ENCODE measurements around the gene MBD3L3.
"Not testable (repeated sequence)": the region's sequence is repeated elsewhere in the genome, so short reads cannot be mapped to it uniquely, and the experiment has no call there.

MBD3L3 gene

DNA sequence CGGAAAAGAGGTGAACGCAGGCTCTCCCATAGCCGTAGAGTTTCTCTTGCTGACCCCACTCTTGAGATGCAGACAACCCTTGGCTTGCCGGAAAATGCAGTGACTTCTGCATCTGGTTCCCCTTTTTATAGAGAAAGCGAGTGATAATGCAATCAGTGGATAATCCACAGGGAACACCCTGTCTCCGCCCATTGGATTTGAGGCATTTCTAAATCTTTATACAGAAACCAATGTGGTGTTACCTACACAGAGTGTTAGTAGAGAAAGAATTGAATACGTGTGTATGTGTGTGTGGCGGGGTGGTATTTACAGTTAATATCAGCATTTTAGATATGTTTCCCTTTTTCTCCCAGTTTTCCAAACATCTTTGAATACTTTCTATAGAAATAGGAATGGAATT is at the start of gene MBD3L3:
MBD3L3 (minus strand) TSS at position 101 of the 400 bp plus-strand sequence; CDS start at position 30, 71 bp downstream.
- not testable (repeated sequence) for DNase-seq

DNA sequence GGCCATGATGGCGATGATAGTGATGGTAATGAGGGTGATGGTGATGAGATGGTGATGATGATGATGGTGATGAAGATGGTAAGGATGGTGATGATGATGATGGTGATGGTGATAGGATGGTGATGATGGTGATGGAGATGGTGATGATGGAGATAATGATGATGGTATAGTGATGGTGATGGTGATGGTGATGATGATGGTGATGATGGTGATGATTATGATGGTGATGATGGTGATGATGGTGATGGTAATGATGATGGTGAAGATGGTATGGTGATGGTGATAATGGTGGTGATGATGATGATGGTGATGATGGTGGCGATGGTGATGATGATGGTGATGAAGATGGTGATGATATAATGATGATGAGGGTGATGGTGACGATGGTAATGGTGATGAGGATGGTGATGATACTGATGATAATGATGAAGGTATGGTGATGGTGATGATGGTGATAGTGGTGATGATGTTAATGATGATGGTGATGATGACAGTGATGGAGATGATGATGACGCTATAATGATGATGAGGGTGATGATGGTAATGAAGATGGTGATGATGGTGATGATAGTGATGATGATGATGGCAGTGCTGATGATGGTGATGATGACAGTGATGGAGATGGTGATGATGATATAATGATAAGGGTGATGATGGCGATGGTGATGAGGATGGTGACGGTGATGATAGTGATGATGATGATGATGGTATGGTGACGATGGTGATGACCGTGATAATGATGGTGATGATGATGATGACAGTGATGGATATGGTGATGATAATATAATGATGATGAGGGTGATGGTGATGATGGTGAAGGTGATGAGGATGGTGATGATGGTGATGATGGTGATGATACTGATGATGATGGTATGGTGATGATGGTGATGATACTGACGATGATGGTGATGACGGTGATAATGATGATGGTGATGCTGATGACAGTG is 48.5 kb upstream of the MBD3L3 start:
- DNase-seq, result no peak

DNA sequence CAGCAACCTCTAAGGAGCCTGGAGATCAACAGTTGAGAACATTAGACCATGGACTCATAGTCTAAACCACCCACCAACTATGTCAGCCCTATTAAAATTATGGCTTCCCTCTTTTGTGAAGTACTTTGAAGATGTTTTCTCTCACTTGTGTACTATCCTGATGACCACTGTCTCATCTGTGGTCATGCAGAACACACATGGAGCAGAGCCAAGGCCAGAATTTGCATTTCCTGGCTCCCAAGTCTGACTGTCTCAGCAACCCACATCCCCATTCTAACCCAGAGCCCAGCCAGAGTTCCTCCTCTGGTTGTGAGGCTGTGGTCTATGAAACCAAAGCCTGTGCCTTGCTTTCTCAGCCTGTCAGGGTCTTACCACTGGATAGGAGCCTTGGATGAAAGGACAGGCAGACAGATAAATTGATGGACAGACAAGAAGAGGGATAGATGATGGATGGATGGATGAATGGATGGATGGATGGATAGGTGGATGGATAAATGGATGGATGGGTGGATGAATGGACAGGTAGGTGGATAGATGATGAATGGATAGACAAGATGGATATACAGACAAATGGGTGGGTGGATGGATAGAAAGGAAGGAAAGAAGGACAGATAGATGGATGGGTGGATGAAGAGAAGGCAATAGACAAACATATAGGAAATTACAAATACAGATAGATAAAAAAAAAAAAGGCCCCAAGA is 46.4 kb upstream of the MBD3L3 start:
- no peak for DNase-seq

DNA sequence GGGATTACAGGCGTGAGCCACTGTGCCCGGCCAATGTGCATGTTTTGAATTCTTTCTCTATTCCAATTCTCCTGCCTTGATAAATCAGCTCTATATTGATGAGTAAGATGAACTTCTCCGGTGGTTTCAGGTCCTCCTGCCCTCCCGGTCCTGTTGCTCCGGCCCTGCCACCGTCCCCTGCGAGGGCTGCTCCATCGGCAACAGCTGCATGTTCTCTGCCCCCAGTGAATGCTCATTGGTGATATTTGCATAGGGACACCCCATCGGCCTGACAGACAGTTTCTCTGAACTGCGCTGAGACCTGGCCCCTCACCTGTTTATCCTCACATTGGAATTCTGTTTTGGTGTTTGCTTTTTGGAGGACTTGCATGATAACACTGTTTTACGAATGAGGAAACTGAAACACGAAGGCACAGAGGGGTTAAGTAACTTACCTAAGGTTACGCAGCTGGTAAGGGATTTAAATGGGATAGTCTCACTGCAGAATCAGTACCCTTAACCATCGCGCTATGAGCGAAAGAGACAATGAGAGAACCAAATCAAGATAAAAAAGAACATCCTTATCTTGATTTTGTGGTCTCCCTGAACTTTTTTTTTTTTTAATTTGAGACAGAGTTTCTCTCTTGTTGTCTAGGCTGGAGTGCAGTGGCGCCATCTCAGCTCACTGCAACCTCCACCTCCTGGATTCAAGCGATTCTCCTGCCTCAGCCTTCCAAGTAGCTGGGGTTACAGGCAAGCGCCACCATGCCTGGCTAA is 43.2 kb upstream of the MBD3L3 start:
- no peak for DNase-seq

DNA sequence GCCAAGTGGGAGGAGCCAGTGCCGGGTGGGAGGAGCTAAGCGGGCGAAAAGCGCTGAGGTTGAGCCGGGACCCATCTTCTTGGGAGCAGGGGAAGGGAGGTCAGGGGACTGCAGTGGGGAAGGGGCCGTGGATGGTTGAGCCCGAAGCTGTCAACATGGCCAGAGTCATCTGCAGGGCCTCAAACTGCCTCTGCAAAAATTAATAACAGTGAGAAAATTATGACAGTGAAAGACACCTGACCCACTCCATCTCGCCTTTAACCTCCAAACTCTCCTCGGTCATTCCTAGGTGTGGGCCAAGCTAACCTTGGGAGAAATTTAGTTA is 41.1 kb upstream of the MBD3L3 start:
- DNase-seq, result peak; percentile 57 to 59

DNA sequence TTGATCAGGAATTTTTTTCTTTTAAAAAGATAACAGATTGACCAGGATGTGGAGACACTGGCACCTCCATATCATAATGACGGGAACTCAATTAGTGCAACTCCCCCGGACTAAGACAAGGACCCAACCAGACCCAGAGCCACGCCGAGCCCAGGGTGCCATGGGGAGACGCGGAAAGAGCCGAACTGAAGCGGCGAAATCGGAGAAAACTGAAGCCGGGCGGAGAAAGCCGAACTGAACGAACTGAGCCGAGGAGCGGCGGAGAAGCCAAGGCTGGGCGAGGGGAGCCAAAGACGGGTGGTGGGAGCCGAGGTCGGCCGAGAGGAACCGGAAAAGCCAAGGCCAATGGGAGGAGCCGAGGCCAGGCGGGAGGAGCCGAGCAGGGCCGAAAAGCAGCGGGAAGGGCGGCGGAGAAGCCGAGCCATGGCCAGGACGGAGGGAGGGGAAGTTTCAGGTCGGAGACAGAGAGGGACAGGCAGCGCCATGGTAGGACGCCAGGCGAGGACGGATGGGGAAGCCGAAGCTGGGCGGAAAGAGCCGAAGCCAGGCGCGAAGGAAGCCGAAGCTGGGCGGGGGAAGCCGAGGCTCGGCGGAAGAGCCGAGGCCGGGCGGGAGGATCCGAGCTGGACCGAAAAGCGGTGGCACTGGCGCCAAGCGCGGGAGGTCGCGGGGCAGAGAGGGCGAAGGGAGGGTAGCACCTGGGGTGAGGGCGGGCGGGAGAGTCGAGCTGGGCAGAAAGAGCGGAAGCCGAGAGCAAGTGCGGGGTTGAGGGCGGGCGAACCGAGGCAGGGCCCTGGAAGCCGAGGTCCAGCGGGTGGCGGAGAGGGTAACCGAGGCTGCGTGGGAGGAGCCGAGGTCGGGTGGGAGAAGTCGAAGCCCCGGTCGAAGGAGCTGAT is 40.5 kb upstream of the MBD3L3 start:
- peak; percentile 81 to 82 for DNase-seq

DNA sequence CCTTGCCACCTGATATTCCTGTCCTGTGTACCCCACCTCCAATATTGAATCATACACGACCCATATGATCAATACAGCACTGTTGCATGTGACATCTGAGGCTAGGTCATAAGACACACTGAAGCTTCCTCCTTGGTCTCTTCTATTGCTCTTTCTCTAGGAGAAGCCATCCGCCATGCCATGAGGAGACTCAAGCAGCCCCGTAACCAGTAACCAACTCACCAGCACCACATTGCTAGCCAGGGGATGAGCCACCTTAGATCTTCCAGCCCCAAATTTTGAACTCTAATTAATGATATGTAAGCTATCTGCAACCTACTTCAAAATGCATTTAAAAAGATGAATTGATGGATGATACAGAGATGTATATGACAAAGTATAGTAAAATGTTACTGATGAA is 39.6 kb upstream of the MBD3L3 start:
- DNase-seq, result no peak

DNA sequence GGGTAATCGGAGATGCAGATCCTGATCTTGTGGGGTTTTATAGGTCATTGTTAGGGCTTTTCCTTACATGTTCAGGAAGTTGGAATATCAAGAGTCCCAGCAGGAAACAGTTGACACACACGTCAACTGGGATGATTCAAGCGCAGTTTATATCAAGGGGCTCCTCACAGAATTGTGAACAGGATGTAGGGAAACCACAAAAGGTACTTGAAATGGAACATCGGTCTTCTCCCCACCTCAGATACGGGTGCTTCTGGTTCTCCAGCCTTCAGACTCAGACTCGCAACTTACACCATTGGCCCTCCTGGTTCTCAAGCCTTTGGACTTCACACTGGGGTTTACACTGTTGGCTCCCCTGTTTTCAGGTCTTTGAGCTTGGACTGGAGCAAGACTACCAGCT is 30.5 kb upstream of the MBD3L3 start:
- no peak for DNase-seq

DNA sequence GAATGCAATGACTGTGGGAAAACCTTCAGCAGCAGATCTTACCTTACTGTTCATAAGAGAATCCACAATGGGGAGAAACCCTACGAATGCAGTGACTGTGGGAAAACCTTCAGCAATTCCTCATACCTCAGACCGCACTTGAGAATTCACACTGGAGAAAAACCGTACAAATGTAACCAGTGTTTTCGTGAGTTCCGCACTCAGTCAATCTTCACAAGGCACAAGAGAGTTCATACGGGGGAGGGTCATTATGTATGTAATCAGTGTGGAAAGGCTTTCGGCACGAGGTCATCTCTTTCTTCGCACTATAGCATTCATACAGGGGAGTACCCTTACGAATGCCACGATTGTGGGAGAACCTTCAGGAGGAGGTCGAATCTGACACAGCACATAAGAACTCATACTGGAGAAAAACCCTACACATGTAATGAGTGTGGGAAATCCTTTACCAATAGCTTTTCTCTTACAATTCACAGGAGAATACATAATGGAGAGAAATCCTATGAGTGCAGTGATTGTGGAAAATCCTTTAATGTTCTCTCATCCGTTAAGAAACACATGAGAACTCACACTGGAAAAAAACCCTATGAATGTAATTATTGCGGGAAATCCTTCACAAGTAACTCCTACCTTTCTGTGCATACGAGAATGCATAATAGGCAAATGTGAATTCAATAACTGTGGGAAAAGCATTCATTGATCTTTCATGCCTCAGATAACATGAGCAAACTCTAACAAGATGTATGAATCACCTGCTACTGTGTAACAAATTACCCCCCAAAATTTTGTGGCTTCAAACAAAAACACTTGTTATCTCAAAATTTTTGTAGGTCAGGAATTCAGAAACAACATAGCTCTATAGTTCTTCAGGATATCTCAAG is 24.8 kb upstream of the MBD3L3 start:
- DNase-seq, result no peak

DNA sequence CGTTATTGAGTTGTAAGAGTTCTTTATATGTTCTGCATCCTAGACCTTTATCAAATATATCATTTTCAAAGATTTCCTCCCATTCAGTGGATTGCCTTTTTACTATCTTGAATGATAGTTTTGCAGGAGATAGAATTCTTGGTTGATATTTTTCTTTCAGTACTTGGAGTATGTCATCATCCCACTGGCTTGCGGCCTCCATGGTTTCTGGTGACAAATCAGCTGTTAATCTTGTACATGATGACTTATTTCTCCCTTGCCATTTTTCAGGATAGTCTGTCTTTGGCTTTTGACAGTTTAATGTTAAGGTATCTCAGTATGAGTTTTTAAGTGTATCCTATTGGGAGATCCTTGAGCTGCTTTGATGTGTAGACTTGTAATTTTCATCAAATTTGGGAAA is 19.5 kb upstream of the MBD3L3 start:
- no peak for DNase-seq

DNA sequence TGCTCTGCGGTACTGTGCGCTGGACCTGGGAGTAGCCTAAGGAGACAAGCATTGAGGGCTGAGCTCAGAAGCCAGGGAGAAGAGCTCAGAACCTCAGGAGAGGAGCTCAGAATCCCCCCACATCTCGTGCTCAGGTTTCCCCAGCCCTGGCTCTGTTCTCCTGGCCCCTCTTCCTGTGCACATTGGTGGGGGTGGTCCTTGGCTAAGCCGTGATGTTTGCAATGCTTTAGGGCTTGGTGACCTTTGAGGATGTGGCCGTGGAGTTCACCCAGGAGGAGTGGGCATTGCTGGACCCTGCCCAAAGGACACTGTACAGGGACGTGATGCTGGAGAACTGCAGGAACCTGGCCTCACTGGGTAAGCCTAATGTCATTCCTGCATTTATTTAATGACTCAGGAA is 17.7 kb upstream of the MBD3L3 start:
- no peak for DNase-seq

DNA sequence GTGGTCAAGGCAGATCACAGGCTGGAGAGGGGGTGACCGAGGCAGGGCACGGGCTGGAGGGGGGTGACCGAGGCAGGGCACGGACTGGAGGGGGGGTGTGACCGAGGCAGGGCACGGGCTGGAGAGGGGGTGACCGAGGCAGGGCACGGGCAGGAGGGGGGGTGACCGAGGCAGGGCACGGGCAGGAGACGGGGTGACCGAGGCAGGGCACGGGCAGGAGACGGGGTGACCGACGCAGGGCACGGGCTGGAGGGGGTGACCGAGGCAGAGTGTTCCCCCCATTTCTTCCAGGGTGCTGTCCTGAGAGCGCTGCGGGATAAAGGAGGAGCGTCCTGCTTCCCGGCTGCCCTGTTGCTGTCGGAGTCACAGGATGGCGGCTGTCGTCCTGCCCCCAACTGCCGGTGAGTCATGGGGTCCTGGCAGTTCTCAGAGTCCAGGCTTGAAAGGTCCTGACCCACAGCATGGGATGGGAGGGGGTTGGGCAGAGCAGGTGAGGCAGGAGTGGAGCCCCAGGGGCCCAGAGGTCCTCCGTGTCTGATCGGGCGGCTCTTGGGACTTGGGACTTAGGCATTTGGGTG is 16.3 kb upstream of the MBD3L3 start:
- DNase-seq, result no peak

DNA sequence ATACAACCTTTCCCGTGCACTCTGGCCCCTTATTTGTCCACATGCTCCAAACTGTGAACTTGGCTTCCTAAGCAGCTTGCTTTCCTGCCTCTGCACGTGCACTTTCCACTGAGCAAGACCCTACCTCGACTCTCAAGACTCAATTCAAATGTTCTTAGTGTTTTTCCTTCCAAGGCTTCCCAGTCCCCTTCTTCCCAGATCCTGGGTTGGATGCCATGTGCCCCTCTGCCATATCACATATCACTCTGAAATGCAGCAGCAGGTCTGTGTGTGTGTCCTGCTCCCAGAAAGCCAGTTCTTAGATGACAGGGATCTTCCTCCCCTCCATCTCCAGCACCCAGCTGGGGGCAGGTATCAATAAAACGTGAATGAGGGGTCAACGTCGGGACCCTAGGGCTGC is 14.1 kb upstream of the MBD3L3 start:
- DNase-seq, result no peak

DNA sequence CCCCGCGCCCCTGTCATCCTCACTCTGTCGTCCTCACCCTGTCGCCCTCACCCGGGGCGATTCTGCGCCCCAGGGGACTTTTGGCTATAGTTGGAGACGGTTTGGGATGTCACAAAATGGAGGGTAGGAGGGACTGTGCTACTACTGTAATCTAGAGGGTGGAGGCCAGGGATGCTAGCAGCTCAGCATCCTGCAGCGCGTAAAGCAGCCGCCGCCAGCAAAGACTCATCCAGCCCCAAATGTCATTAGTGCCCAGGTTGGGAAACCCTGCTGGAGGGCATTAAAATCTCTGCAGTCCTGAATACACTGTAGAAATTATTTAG is 11.4 kb upstream of the MBD3L3 start:
- DNase-seq, result peak in 1 of 2 experiments; percentile 13

DNA sequence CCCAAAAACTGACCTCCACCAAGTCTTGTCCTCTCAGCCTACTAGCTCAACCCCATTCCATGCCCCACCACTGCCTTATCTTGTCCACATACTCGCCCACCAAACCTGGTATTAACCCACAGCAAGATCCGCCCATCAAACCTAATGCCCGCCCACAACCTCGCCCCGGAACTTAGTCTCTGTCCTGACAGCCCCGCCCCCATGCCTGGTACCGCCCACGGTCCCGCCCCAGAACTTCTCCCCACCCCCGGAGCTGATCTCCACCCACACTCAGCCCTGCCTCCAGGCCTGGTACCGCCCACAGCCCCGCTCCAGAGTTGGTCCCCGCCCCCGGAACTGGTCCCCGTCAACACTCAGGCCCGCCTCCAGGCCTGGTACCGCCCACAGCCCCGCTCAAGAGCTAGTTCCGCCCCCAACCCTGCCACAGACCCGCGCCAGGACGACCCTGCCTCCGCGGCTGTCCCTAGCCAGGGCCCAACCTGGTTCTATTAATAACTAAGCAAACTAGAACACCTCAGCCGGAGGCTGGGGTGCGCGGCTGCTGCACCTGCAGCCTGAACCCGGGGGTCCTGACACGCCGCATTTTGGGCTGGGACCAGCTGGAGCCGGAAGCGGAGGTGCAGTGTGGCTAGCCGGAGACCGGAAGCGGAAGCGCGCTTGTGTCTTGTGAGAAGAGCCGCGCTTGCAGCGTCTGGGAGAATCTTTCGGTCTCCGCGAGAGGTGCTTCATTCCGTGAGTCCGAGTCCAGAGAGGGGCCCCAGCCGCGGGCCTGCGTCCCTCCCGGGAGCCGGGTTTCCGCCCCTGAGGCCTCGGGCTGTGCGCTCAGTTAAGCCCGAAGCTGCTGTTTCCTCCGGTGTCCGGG is 10.8 kb upstream of the MBD3L3 start, which contains the start of gene ZNF557:
ZNF557 (plus strand) TSS at position 662 of the 862 bp plus-strand sequence. CDS start 5,372 bp downstream, outside the sequence.
- peak; percentile 99 for DNase-seq

DNA sequence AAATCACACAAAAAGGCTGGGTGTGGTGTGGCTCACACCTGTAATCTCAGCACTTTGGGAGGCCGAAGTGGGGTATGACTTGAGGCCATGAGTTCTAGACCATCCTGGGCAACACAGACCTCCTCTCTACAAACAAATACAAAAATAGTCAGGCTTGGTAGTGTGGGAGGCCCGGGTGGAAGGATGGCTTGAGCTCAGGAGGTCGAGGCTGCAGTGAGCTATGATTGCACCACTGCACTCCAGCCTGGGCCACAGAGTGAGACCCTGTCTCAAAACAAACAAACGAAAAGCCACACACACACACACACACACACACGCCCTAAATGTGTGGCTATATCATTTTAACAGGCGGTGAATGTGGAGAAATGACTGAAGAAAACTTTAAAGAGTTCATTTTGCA is 10.1 kb upstream of the MBD3L3 start:
- DNase-seq, result no peak

DNA sequence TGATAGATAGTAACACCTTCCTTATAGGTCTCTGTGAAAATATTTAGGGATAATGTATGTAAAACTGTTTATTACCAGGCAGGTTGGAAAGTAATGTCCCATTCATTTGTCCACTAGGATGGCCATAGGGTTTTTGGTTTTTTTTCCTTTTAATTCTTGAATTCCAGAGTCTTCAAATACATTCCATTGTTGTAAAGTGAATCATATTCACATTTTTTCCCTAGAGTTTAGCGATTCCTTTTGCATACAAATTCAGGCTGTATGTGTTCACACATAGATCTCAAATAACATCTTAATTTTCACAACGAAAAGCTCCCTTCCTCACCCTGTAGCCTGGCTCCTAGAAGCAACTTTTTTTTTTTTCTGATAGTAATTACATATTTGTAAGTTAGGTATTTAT is 9.2 kb upstream of the MBD3L3 start:
- no peak for DNase-seq

DNA sequence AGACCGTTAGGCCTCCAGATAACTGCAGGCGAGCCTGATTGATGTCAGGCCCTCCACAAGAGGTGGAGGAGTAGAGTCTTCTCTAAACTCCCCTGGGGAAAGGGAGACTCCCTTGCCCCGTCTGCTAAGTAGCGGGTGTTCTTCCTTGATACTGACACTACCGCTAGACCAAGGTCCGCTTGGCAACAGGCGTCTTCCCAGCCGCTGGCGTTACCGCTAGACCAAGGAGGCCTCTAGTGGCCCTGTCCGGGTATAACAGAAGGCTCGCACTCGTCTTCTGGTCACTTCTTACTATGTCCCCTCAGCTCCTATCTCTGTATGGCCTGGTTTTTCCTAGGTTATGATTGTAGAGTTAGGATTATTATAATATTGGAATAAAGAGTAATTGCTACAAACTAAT is 8.6 kb upstream of the MBD3L3 start:
- not testable (repeated sequence) for DNase-seq

DNA sequence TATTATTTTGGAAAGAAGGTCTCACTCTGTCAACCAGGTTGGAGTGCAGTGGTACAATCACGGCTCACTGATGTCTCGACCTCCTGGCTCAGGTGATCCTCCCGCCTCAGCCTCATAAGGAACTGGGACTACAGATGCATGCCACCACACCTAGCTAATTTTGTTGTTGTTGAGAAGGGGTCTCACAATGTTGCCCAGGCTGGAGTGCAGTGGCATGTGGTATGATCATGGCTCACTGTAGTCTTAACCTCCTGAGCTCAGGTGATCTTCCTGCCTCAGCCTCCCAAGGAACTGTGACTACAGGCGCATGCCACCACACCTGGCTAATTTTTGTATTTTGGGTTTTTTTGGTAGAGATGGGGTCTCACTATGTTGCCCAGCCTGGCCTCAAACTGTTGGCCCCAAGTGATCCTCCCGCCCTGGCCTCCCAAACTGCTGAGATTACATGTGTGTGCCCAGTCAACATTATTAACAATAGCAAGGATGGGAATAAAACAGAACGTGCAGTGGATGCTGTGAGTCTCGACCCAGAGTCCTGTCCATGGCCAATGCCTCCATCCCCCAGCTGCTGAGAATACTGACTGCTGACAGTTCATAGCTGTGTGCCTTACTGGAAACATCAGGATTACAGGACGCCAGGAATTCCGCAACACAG is 5.4 kb upstream of the MBD3L3 start:
- no peak for DNase-seq
